Trophoblast cell (in vitro differentiated cells and primary cell): ENCODE data around the gene GUK1.

Source experiments
- DNase-seq, 2 donors: peaks; one replicate each; pipeline ENCODE4 v3.0.0-alpha.2; 2016
- H2AFZ ChIP-seq: 2 replicates; pipeline ENCODE4 v1.6.1; 2013; ENCODE audit warnings: low read length, moderate library complexity, mild to moderate bottlenecking; ENCODE audit not compliant: insufficient read depth, poor library complexity
- H2AK5ac ChIP-seq: 2 replicates; pipeline ENCODE4 v1.6.1; 2013; ENCODE audit warnings: mild to moderate bottlenecking, low read length
- H2BK120ac ChIP-seq: 2 replicates; pipeline ENCODE4 v1.6.1; 2013; ENCODE audit warnings: low read length, mild to moderate bottlenecking, moderate library complexity; ENCODE audit not compliant: insufficient read depth, poor library complexity
- H2BK12ac ChIP-seq: 2 replicates; pipeline ENCODE4 v1.6.1; 2013; ENCODE audit warnings: mild to moderate bottlenecking, low read length, moderate library complexity
- H2BK5ac ChIP-seq: 2 replicates; pipeline ENCODE4 v1.6.1; 2013; ENCODE audit warnings: low read length, low read depth, moderate library complexity, mild to moderate bottlenecking; ENCODE audit not compliant: poor library complexity
- H3K14ac ChIP-seq: 2 replicates; pipeline ENCODE4 v1.6.1; 2013; ENCODE audit warnings: mild to moderate bottlenecking, low read length
- H3K18ac ChIP-seq: 2 replicates; pipeline ENCODE4 v1.6.1; 2013; ENCODE audit warnings: mild to moderate bottlenecking, low read length
- H3K23ac ChIP-seq: 2 replicates; pipeline ENCODE4 v1.6.1; 2013; ENCODE audit warnings: low read length
- H3K27ac ChIP-seq: 2 replicates; pipeline ENCODE4 v1.5.1; 2013; ENCODE audit warnings: low read depth, mild to moderate bottlenecking, inconsistent platforms, low read length, moderate library complexity
- H3K27me3 ChIP-seq: 2 replicates; pipeline ENCODE4 v1.6.1; 2013; ENCODE audit warnings: inconsistent platforms, mild to moderate bottlenecking, low read length, moderate library complexity; ENCODE audit not compliant: insufficient read depth
- H3K36me3 ChIP-seq, 2 experiments: 1 replicate in 1 of 2; 2 replicates in 1 of 2; pipeline ENCODE4 v1.6.1; 2013; ENCODE audit warnings: low read length in 2 of 2, mild to moderate bottlenecking in 2 of 2, moderate library complexity in 1 of 2; ENCODE audit not compliant: insufficient read depth in 2 of 2, control insufficient read depth in 1 of 2
- H3K4ac ChIP-seq: 2 replicates; pipeline ENCODE4 v1.6.1; 2013; ENCODE audit warnings: low read depth, mild to moderate bottlenecking, low read length, moderate library complexity
- H3K4me1 ChIP-seq, 2 experiments: 1 replicate in 1 of 2; 2 replicates in 1 of 2; pipeline ENCODE4 v1.6.1; 2013; ENCODE audit warnings: low read length in 2 of 2, mild to moderate bottlenecking in 2 of 2, moderate library complexity in 1 of 2; ENCODE audit not compliant: insufficient read depth in 2 of 2, control insufficient read depth in 1 of 2
- H3K4me2 ChIP-seq: 2 replicates; pipeline ENCODE4 v1.6.1; 2013; ENCODE audit warnings: inconsistent platforms, mild to moderate bottlenecking, low read length, moderate library complexity
- H3K4me3 ChIP-seq: 2 replicates; pipeline ENCODE4 v1.5.1; 2013; ENCODE audit warnings: mild to moderate bottlenecking, low read depth, low read length, inconsistent platforms
- H3K79me1 ChIP-seq: one replicate; pipeline ENCODE4 v1.6.1; 2013; ENCODE audit warnings: low read length
- H3K79me2 ChIP-seq: 2 replicates; pipeline ENCODE4 v1.6.1; 2013; ENCODE audit warnings: low read length, mild to moderate bottlenecking; ENCODE audit not compliant: control insufficient read depth, insufficient read depth, poor library complexity
- H3K9ac ChIP-seq: 2 replicates; pipeline ENCODE4 v1.6.1; 2013; ENCODE audit warnings: mild to moderate bottlenecking, low read length
- H3K9me3 ChIP-seq: 2 replicates; pipeline ENCODE4 v1.6.1; 2013; ENCODE audit warnings: low read depth, mild to moderate bottlenecking, control low read depth, inconsistent platforms, low read length; ENCODE audit not compliant: insufficient read depth
- H4K12ac ChIP-seq: 2 replicates; pipeline ENCODE4 v1.6.1; 2013; ENCODE audit warnings: low read depth, mild to moderate bottlenecking, low read length, moderate library complexity
- H4K8ac ChIP-seq: 2 replicates; pipeline ENCODE4 v1.6.1; 2013; ENCODE audit warnings: low read depth, mild to moderate bottlenecking, low read length, moderate library complexity
- H4K91ac ChIP-seq: one replicate; pipeline ENCODE4 v1.6.1; 2013; ENCODE audit warnings: low read depth, mild to moderate bottlenecking, low read length, moderate library complexity
- WGBS: extraction: QIAGEN DNeasy Blood & Tissue Kit; methylation state at CpG from one replicate; pipeline ENCODE4 v1.1.7; 2013; ENCODE audit warnings: missing lambda C conversion rate; ENCODE audit not compliant: insufficient read length, insufficient coverage; ENCODE audit errors: extremely low coverage; 5-methylcytosine and 5-hydroxymethylcytosine counted together

The GUK1 gene

GRCh38 chr1:228165372-228166169 is 25.5 kb downstream of the GUK1 start, which contains the start of gene IBA57:
TSS of gene IBA57 (plus strand) at chr1:228165804. CDS start at chr1:228165817, 13 bp downstream.
- Histone ChIP-seq H3K4me2 (peak within 1 kb of the TSS; percentile 83), H2BK120ac (peak within 1 kb of the TSS; percentile 98), H3K36me3 (peaks cover 0 to 4% of the 10 kb centered on the region in 2 experiments), H3K27ac (peak within 1 kb of the TSS; percentile 100), H3K14ac (peak within 1 kb of the TSS; percentile 100), H2BK5ac (peak within 1 kb of the TSS; percentile 100), H2AK5ac (peak within 1 kb of the TSS; percentile 89), H3K27me3 (no peaks in the 10 kb centered on the region), H3K9me3 (no peaks in the 10 kb centered on the region), H2BK12ac (no peak within 1 kb of the TSS), H4K8ac (peak within 1 kb of the TSS; percentile 100), H4K91ac (peak within 1 kb of the TSS; percentile 100), H3K23ac (no peak within 1 kb of the TSS), H3K4me1 (peaks cover 21 to 23% of the 10 kb centered on the region in 2 experiments), H3K9ac (peak within 1 kb of the TSS; percentile 100), H4K12ac (peak within 1 kb of the TSS; percentile 99), H3K18ac (peak within 1 kb of the TSS; percentile 99), H3K4me3 (peak within 1 kb of the TSS; percentile 95), H2AFZ (peak within 1 kb of the TSS; percentile 99), H3K4ac (peak within 1 kb of the TSS; percentile 94), H3K79me2 (peaks cover 8% of the 10 kb centered on the region), H3K79me1 (peaks cover 21% of the 10 kb centered on the region)
- no CpG with 5 or more reads among the region's 93 CpGs for WGBS
- peak; percentile 98 to 100 for DNase-seq

- Histone ChIP-seq H3K4me3 (peak overlapping the region; percentile 95), H3K79me1 (peaks cover 21% of the 10 kb centered on the region), H3K23ac (no peak overlapping the region), H4K91ac (peak overlapping the region; percentile 79), H3K9ac (peak overlapping the region; percentile 87), H2BK12ac (no peak overlapping the region), H3K27me3 (no peaks in the 10 kb centered on the region), H3K4me1 (peaks cover 21 to 23% of the 10 kb centered on the region in 2 experiments), H3K18ac (peak overlapping the region; percentile 57), H2BK120ac (no peak overlapping the region), H4K8ac (peak overlapping the region; percentile 73), H2AFZ (peak overlapping the region; percentile 11), H2AK5ac (peak overlapping the region; percentile 63), H3K79me2 (peaks cover 8% of the 10 kb centered on the region), H3K27ac (no peak overlapping the region), H2BK5ac (peak overlapping the region; percentile 7), H3K9me3 (no peaks in the 10 kb centered on the region), H4K12ac (peak overlapping the region; percentile 83), H3K14ac (peak overlapping the region; percentile 41), H3K36me3 (peaks cover 0 to 4% of the 10 kb centered on the region in 2 experiments), H3K4ac (peak overlapping the region; percentile 59), H3K4me2 (peak overlapping the region; percentile 83)
- DNase-seq = peak; percentile 64 to 69
- WGBS = no CpG with 5 or more reads among the region's 26 CpGs
Observed at GRCh38 chr1:228166170-228166936, 26.3 kb downstream of the GUK1 start.

- H3K4me2 ChIP-seq = no peak overlapping the region
- H3K79me1 ChIP-seq = peaks cover 9% of the 10 kb centered on the region
- H4K91ac ChIP-seq = no peak overlapping the region
- no peak overlapping the region for H2BK120ac ChIP-seq
- H3K9me3 ChIP-seq = peaks cover 8% of the 10 kb centered on the region
- peaks cover 0 to 4% of the 10 kb centered on the region in 2 experiments for H3K36me3 ChIP-seq
- no peak overlapping the region for H3K14ac ChIP-seq
- H3K4me1 ChIP-seq = peaks cover 9 to 14% of the 10 kb centered on the region in 2 experiments
- DNase-seq = no peak
- no peak overlapping the region for H4K12ac ChIP-seq
- no peak overlapping the region for H4K8ac ChIP-seq
- no CpG with 5 or more reads among the region's 12 CpGs for WGBS
- no peak overlapping the region for H3K23ac ChIP-seq
- no peak overlapping the region for H3K9ac ChIP-seq
- no peak overlapping the region for H3K27ac ChIP-seq
- H3K4me3 ChIP-seq = no peak overlapping the region
- H3K4ac ChIP-seq = no peak overlapping the region
- H2AK5ac ChIP-seq = no peak overlapping the region
- H2BK12ac ChIP-seq = no peak overlapping the region
- no peak overlapping the region for H2AFZ ChIP-seq
- H3K79me2 ChIP-seq = peaks cover 6% of the 10 kb centered on the region
- H3K18ac ChIP-seq = no peak overlapping the region
- H3K27me3 ChIP-seq = no peaks in the 10 kb centered on the region
- no peak overlapping the region for H2BK5ac ChIP-seq
Observed at GRCh38 chr1:228168563-228169270, 28.6 kb downstream of the GUK1 start.

GRCh38 chr1:228169345-228169744 is 29.3 kb downstream of the GUK1 start:
- H2BK120ac ChIP-seq = no peak overlapping the region
- H3K9ac ChIP-seq = no peak overlapping the region
- H3K79me1 ChIP-seq = peaks cover 9% of the 10 kb centered on the region
- no peak overlapping the region for H2BK12ac ChIP-seq
- DNase-seq = no peak
- no peak overlapping the region for H4K91ac ChIP-seq
- H3K4me3 ChIP-seq = no peak overlapping the region
- no peak overlapping the region for H4K12ac ChIP-seq
- no peak overlapping the region for H3K27ac ChIP-seq
- peaks cover 6% of the 10 kb centered on the region for H3K79me2 ChIP-seq
- H3K4ac ChIP-seq = no peak overlapping the region
- H3K14ac ChIP-seq = no peak overlapping the region
- WGBS = no CpG with 5 or more reads among the region's 2 CpGs
- H3K36me3 ChIP-seq = peaks cover 0 to 4% of the 10 kb centered on the region in 2 experiments
- H3K18ac ChIP-seq = no peak overlapping the region
- no peak overlapping the region for H2AK5ac ChIP-seq
- H3K4me2 ChIP-seq = no peak overlapping the region
- H3K27me3 ChIP-seq = no peaks in the 10 kb centered on the region
- no peak overlapping the region for H2AFZ ChIP-seq
- no peak overlapping the region for H2BK5ac ChIP-seq
- peaks cover 9 to 16% of the 10 kb centered on the region in 2 experiments for H3K4me1 ChIP-seq
- H3K23ac ChIP-seq = no peak overlapping the region
- no peak overlapping the region for H4K8ac ChIP-seq
- peaks cover 11% of the 10 kb centered on the region for H3K9me3 ChIP-seq
